ENCODE measurements around the gene TMEM8B.
"Not testable (repeated sequence)": the region's sequence is repeated elsewhere in the genome, so short reads cannot be mapped to it uniquely, and the experiment has no call there.

TMEM8B gene

DNA sequence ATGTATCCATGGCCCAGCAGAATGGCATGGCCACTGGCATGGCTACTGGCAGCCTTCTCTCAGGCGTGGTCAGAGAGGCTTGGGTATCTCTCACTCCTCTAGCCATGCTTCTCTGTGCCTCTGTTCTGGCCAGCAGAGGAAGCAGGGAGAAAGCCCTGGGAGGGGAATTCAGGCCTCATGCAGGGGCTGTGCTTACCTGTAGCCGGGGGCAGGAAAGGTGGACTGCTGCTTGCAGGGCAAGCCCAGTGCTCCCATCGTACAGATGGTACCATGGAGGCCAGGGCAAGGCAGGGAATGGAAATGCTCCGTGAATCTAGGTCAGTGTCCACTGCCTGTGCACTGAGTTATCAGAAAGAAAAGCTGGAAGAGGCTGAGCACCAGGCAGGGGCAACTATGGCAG is 38.5 kb downstream of the TMEM8B start:
- DNase-seq (ENCODE audit: low spot score) = no peak

- no peak for DNase-seq (ENCODE audit: low spot score)
Observed at GRCh38 chr9:35868933-35869332, 39.9 kb downstream of the TMEM8B start.

GRCh38 chr9:35869621-35870216 is 40.7 kb downstream of the TMEM8B start:
- DNase-seq (ENCODE audit: low spot score) = no peak

DNA sequence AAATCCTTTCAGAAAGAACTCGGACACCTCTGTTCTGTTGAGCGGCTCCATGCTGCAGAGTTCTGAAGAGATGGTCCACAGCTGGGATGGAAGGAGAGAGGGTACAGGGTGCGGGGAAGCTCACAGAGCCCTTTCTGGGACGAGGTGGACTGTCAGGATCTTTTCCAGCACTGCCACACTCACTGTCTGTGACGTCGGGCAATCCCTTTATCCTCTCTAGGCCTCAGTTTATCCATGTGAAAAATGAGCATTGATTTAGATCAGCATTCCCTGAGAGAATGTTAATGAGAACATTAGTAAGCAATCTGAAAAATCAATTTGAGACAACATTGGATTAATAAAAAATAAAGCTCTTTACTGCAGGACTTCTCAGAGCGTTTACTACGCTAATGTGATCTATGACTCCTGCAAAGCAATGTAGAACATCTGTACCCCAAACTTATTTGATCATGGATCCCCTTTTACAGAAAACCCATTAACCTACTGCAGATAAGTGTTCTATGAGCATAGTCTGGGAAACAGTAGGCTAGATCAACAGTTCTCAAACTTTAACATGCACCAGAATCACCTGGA is 41.4 kb downstream of the TMEM8B start, which contains the start of gene OR13J1:
Gene OR13J1, minus strand, starts transcription at position 51 of the 573 bp plus-strand sequence. Its CDS starts 0 bp downstream, at position 51.
- DNase-seq (ENCODE audit: low spot score) = no peak

DNA sequence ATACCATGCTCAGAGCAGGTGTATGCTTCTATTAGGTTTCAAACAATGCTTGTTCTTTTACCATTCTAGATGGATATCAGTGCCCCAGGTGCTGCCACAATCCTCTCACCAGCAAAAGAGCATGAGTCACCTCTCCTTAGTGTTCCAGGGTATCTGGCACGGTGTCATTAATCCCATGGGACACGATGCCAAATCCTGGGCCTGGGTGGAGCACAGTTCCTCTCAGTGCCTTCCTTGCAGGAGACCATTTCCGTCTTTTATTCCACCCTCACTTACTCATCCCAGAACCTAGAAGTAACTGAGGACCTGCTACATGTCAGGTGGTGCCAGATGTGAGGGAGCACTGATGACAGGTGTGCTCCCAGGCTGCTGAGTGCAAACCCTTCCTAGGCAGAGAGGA is 42.5 kb downstream of the TMEM8B start:
- DNase-seq (ENCODE audit: low spot score) = no peak

GRCh38 chr9:35872505-35872904 is 43.5 kb downstream of the TMEM8B start:
- no peak for DNase-seq (ENCODE audit: low spot score)

DNA sequence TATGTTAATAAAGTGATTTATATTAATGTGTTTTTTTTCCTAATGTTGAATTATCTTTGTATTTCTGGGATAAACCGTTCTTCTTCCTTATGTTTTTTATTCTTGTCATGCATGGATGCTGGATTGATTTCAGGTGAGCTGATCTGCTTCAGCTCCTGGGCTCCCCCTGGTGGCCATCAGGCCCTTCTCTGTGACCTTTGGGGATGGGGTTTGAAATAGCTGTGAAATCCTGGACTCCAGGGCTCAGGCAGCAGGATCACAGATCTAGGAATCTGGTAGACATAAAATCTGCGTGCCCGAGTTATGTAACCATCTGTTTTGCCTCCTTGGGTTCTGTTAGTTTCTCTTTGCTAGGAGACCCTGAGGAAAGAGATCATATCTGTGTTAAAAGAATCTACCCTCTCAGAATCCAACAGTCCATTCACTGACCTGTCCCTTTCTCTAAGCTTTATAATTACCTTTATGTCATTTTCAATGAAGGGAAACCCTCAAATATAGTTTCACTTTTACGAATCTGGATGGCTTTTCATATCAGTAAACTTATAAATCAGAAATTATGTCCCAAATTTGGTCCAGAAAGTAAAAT is 53.3 kb downstream of the TMEM8B start:
- DNase-seq (ENCODE audit: low spot score) = peak; percentile 86

GRCh38 chr9:35882996-35883395 is 54.0 kb downstream of the TMEM8B start:
- no peak for DNase-seq (ENCODE audit: low spot score)

- DNase-seq (ENCODE audit: low spot score) = not testable (repeated sequence)
Observed at GRCh38 chr9:35884908-35885307, 55.9 kb downstream of the TMEM8B start.

GRCh38 chr9:35891646-35892045 is 62.6 kb downstream of the TMEM8B start:
- no peak for DNase-seq (ENCODE audit: low spot score)

GRCh38 chr9:35892051-35892450 is 63.0 kb downstream of the TMEM8B start:
- DNase-seq (ENCODE audit: low spot score) = no peak

GRCh38 chr9:35896570-35896969 is 67.5 kb downstream of the TMEM8B start:
- DNase-seq (ENCODE audit: low spot score) = no peak

GRCh38 chr9:35897376-35898099 is 68.5 kb downstream of the TMEM8B start:
- DNase-seq (ENCODE audit: low spot score) = not testable (repeated sequence)

DNA sequence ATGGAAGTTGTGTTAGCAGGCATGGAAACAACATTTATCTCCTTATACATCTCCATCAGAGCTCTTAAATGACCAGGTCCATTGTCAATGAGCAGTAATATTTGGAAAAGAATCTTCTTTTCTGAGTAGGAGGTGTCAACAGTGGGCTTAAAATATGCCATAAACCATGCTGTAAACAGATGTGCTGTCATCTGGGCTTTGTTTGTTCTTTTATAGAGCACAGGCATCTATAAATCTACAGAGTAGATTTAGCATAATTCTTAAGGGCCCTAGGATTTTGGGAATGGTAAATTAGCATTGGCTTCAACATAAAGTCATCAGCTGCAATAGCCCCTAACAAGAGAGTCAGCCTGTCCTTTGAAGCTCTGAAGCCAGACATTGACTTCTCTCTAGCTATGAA is 69.3 kb downstream of the TMEM8B start:
- DNase-seq (ENCODE audit: low spot score) = no peak

GRCh38 chr9:35899021-35899420 is 70.0 kb downstream of the TMEM8B start:
- no peak for DNase-seq (ENCODE audit: low spot score)

DNA sequence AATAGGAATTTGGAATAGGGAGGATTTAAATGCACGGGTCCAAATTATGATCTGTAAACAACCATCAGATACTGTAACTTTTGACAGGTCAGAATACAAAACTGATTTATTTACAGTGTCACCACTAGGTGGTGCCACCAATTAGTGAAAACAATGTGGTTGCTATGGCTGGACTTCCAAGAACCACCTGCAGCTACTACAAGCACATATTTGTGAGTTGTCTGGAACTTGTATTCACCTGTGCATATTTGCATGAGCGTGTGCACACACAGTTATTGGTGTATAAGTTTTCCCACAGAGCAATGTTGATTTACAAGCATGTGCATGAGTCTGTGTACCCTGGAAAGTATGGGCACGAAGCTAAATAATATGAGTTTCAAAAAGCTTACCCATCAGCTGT is 74.0 kb downstream of the TMEM8B start:
- DNase-seq (ENCODE audit: low spot score) = no peak

DNA sequence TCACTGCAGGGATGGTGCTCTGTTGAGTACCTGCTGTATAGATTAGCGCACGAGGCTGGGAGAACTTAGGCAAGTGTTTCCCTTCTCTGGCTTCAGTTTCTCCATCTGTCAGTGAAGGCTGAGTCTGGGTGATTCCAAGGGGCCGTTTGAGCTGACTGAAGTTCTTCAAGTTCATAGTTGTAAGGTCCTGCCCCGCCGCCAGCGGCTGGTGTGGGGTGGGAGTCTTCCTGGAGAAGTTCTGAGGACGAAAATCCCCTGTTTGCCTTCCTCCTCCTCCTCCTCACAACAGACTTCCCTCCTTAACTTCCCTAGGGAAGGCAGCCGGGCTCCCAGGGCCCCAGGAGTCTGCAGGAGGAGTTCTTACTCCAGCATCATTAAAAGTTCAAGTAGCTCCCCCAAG is 75.3 kb downstream of the TMEM8B start:
- no peak for DNase-seq (ENCODE audit: low spot score)

DNA sequence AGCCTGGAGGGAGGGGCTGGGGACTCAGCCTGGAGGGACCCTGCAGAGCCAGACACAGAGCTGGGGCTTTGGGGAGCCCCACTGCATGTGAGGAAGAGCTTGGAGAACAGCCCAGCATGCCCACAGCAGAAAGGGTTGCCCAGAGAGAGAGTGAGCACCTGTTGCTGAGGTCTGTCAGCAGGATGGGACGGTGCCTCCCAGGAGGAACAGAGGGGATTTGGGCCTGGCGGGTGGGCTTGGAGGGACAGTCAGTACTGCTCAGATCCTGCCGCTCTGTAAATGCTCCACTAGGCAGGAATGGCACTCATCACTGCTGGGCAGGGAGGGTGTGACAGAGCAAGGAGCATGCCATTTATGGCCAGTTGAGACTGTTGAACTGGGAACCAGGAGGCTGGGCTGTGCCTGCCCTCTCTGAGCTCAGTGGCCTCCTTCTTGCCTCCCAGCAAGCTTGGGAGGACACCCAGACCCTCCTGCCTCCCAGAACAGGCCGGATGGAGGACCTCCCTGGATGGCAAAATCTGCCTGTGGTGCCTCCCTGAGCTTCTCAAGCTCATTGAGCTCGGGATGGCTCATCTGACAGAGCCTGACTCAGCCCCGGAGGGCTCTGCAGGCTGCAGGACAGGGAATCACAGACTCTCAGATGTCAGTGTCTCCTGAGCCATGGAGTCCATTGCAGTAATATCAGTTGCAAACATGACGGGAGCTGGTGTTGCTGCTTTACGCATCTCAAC is 76.2 kb downstream of the TMEM8B start:
- no peak for DNase-seq (ENCODE audit: low spot score)

GRCh38 chr9:35905912-35906679 is 77.1 kb downstream of the TMEM8B start, which contains the start of gene HRCT1:
Gene HRCT1, plus strand, starts transcription at chr9:35906202. Its CDS starts 86 bp downstream, at chr9:35906288.
- DNase-seq (ENCODE audit: low spot score) = peak; percentile 86

GRCh38 chr9:35906923-35907699 is 78.1 kb downstream of the TMEM8B start:
- DNase-seq (ENCODE audit: low spot score) = no peak

Data from left forelimb (tissue), 1 donor.